HCT116 (cell line): ENCODE measurements around the gene AXIN1. TPM values are rescaled to one million over a fixed set of nuclear protein-coding genes. Genes with fewer than 3 reads are reported as not detected.

Experiments
- ATAC-seq: fragments of 200-7000 bp; cut with Tn5 transposase; 2 replicates; pipeline ENCODE4 v1.9.1; 2020; ENCODE audit warnings: mild to moderate bottlenecking, moderate library complexity
- BruUV-seq: library from RNA; stranded (reverse); fragments of 400-500 nt; replicated peaks from 2 replicates; lab custom pipeline; 2021; lab: Mats Ljungman, UMichigan
- CTCF ChIA-PET: fragments of 300-600 bp; sonication (Branson Sonifier 250); formaldehyde crosslinking; loops from one replicate; lab custom pipeline; 2021; ENCODE audit warnings: antibody characterized with exemption; lab: Charles Lee
- POLR2A ChIA-PET: fragments of 300-600, 350-600 bp; sonication (Branson Sonifier 250); formaldehyde crosslinking; loops from one replicate; lab custom pipeline; 2021; ENCODE audit warnings: antibody characterized with exemption; lab: Charles Lee
- RAD21 ChIA-PET, 2 experiments: fragments of 300-600 bp; sonication (Branson Sonifier 250); formaldehyde crosslinking; loops; one replicate each; lab custom pipeline; 2023; ENCODE audit warnings: low total read pairs in 2 of 2; ENCODE audit not compliant: uncharacterized antibody in 2 of 2, unreplicated experiment in 2 of 2, low non-redundant PET in 1 of 2; lab: Charles Lee
- DNase-seq: peaks from one replicate; pipeline ENCODE4 v3.0.0-alpha.2; 2010; ENCODE audit warnings: low read depth, low spot score
- H2AFZ ChIP-seq: fragments of 200-600 bp; shearing (Covaris generic), sonication (generic); 2 replicates; pipeline ENCODE4 v1.6.1; 2017; ENCODE audit warnings: low read depth, mixed run types, mixed read lengths, antibody characterized with exemption, low read length; ENCODE audit not compliant: poor library complexity, severe bottlenecking
- H3K27ac ChIP-seq: 2 replicates; pipeline ENCODE4 v1.5.1; 2012; ENCODE audit warnings: low read depth, low read length
- H3K27me3 ChIP-seq: fragments of 200-600 bp; sonication (generic); 2 replicates; pipeline ENCODE4 v1.6.1; 2016; ENCODE audit warnings: mixed run types, low read length, mixed read lengths; ENCODE audit not compliant: insufficient read depth
- H3K36me3 ChIP-seq, 2 experiments: fragments of 200-500 bp in 1 of 2; fragments of 200-600 bp in 1 of 2; sonication (Bioruptor generic) in 1 of 2; sonication (generic) in 1 of 2; 2 replicates each; pipeline versions ENCODE4 v1.5.1 to v1.6.1; 2014 to 2016; ENCODE audit warnings: low read length in 2 of 2, inconsistent platforms in 1 of 2, mixed read lengths in 1 of 2, mixed run types in 1 of 2; ENCODE audit not compliant: insufficient read depth in 2 of 2, control insufficient read depth in 1 of 2
- H3K4me1 ChIP-seq, 2 experiments: fragments of 200-600 bp in 1 of 2; sonication (generic) in 1 of 2; 2 replicates each; pipeline versions ENCODE4 v1.5.1 to v1.6.1; 2012 to 2017; ENCODE audit warnings: low read length in 2 of 2, inconsistent platforms in 1 of 2, mild to moderate bottlenecking in 1 of 2, mixed read lengths in 1 of 2, mixed run types in 1 of 2, moderate library complexity in 1 of 2; ENCODE audit not compliant: insufficient read depth in 2 of 2, control insufficient read depth in 1 of 2
- H3K4me2 ChIP-seq: fragments of 200-600 bp; sonication (generic); 2 replicates; pipeline ENCODE4 v1.6.1; 2017; ENCODE audit warnings: mixed run types, low read length, mixed read lengths
- H3K4me3 ChIP-seq, 2 experiments: fragments of 200-600 bp in 1 of 2; sonication (generic) in 1 of 2; replicated peaks in 1 of 2; 2 replicates each; pipeline ENCODE4 v1.5.1; 2011 to 2016; ENCODE audit warnings: low read length in 2 of 2, control low read depth in 1 of 2, low read depth in 1 of 2, mild to moderate bottlenecking in 1 of 2, mixed read lengths in 1 of 2, mixed run types in 1 of 2
- H3K79me2 ChIP-seq: fragments of 200-600 bp; sonication (generic); 2 replicates; pipeline ENCODE4 v1.6.1; 2017; ENCODE audit warnings: mild to moderate bottlenecking, mixed run types, low read length, moderate library complexity, mixed read lengths; ENCODE audit not compliant: insufficient read depth
- H3K9ac ChIP-seq: fragments of 200-600 bp; sonication (generic); 2 replicates; pipeline ENCODE4 v1.6.1; 2016; ENCODE audit warnings: low read length, mixed read lengths
- H3K9me2 ChIP-seq: fragments of 200-600 bp; sonication (generic), shearing (Covaris generic); 2 replicates; pipeline ENCODE4 v1.6.1; 2017; ENCODE audit warnings: mixed run types, mild to moderate bottlenecking, moderate library complexity; ENCODE audit not compliant: insufficient read depth
- H3K9me3 ChIP-seq, 2 experiments: fragments of 200-500 bp in 1 of 2; fragments of 200-600 bp in 1 of 2; sonication (Bioruptor generic) in 1 of 2; sonication (generic) in 1 of 2; 2 replicates each; pipeline ENCODE4 v1.6.1; 2014 to 2017; ENCODE audit warnings: low read length in 2 of 2, mixed read lengths in 2 of 2, inconsistent platforms in 1 of 2, low read depth in 1 of 2, mild to moderate bottlenecking in 1 of 2, mixed run types in 1 of 2, moderate library complexity in 1 of 2; ENCODE audit not compliant: control insufficient read depth in 1 of 2, insufficient read depth in 1 of 2
- H4K20me1 ChIP-seq: fragments of 200-600 bp; sonication (generic), shearing (Covaris generic); 2 replicates; pipeline ENCODE4 v1.6.1; 2017; ENCODE audit warnings: mixed run types, mild to moderate bottlenecking, moderate library complexity; ENCODE audit not compliant: insufficient read depth
- EZH2phosphoT487 ChIP-seq: fragments of 200-600 bp; IDR thresholded peaks from 2 replicates; pipeline ENCODE4 v1.6.1; 2018; ENCODE audit warnings: antibody characterized with exemption, borderline replicate concordance
- FOSL1 ChIP-seq: IDR thresholded peaks from 2 replicates; pipeline ENCODE4 v1.6.1; 2012; ENCODE audit warnings: low read depth
- MAX ChIP-seq: IDR thresholded peaks from 2 replicates; pipeline ENCODE4 v1.6.1; 2012
- POLR2AphosphoS5 ChIP-seq: IDR thresholded peaks from 2 replicates; pipeline ENCODE4 v1.6.1; 2011; ENCODE audit warnings: mild to moderate bottlenecking, low read depth, low read length, moderate library complexity
- RAD21 ChIP-seq: IDR thresholded peaks from 2 replicates; pipeline ENCODE4 v1.6.1; 2012; ENCODE audit warnings: low read depth, mild to moderate bottlenecking
- SIN3A ChIP-seq: IDR thresholded peaks from 2 replicates; pipeline ENCODE4 v1.6.1; 2012; ENCODE audit warnings: low read depth
- TCF7L2 ChIP-seq: IDR thresholded peaks from 2 replicates; pipeline ENCODE4 v1.7.0; 2011; ENCODE audit warnings: borderline replicate concordance, inconsistent platforms; ENCODE audit not compliant: insufficient read depth, insufficient read length; ENCODE audit errors: extremely low read depth
- YY1 ChIP-seq: IDR thresholded peaks from 2 replicates; pipeline ENCODE4 v1.6.1; 2011; ENCODE audit warnings: low read length, low read depth, moderate library complexity, mild to moderate bottlenecking; ENCODE audit not compliant: insufficient replicate concordance; ENCODE audit errors: extremely low read depth
- ZFX ChIP-seq: fragments of 450-650 bp; IDR thresholded peaks from 2 replicates; pipeline ENCODE4 v1.6.1; 2017
- ZNF274 ChIP-seq: fragments of 200-500 bp; sonication (Bioruptor generic); IDR thresholded peaks from 2 replicates; pipeline ENCODE4 v1.6.1; 2014; ENCODE audit warnings: mild to moderate bottlenecking, low read depth, low read length, inconsistent platforms
- intact Hi-C: fragments of 100-400 bp; cut with micrococcal nuclease; formaldehyde crosslinking; loops from 2 replicates; pipeline ENCODE4 v1.10.0; 2022
- total RNA-seq: library from RNA; stranded (reverse); gene quantifications from one replicate; pipeline ENCODE4 v1.2.1, GENCODE V29; 2021; ENCODE audit not compliant: unreplicated experiment
- TF ChIP-seq, protein P1 (sequence below): IDR thresholded peaks from 2 replicates; pipeline ENCODE4 v1.6.1; 2012; ENCODE audit warnings: low read depth
- TF ChIP-seq, protein P2 (sequence below), 3 experiments: fragments of 200-600 bp in 1 of 3; sonication (generic) in 1 of 3; IDR thresholded peaks in 2 of 3; conservative IDR thresholded peaks in 1 of 3; 2 replicates each; pipeline ENCODE4 v1.5.1; 2012 to 2017; ENCODE audit warnings: low read depth in 2 of 3, low read length in 2 of 3, antibody characterized with exemption in 1 of 3, borderline replicate concordance in 1 of 3, control low read depth in 1 of 3, mild to moderate bottlenecking in 1 of 3, mixed read lengths in 1 of 3, mixed run types in 1 of 3, moderate library complexity in 1 of 3; ENCODE audit not compliant: insufficient read depth in 1 of 3
- TF ChIP-seq, protein P3 (sequence below): IDR thresholded peaks from 2 replicates; pipeline ENCODE4 v1.6.1; 2012

Gene AXIN1
- total RNA-seq, 1 experiment from 2014 or later, result 20.2 TPM

GRCh38 chr16:314351-314750, 38.2 kb downstream of the AXIN1 start:
- CTCF ChIA-PET, result no interaction called here
- H4K20me1 ChIP-seq, result no peaks in the 10 kb centered on the region
- peaks cover 19% of the 10 kb centered on the region for H3K79me2 ChIP-seq

GRCh38 chr16:311725-312124, 40.8 kb downstream of the AXIN1 start:
- Histone ChIP-seq H3K27me3 (no peaks in the 10 kb centered on the region), H3K9me3 (no peaks in the 10 kb centered on the region), H3K27ac (no peak overlapping the region), H3K4me3 (no peak overlapping the region), H3K4me1 (no peaks in the 10 kb centered on the region), H3K9ac (no peak overlapping the region), H3K79me2 (no peaks in the 10 kb centered on the region; the same call in none of the 2 replicates), H3K4me2 (no peak overlapping the region), H3K36me3 (no peaks in the 10 kb centered on the region), H3K9me2 (no peaks in the 10 kb centered on the region), H2AFZ (no peak overlapping the region)
- intact Hi-C loops, result no loop called here
- ChIA-PET POLR2A (no interaction called here), RAD21 (no interaction called here), CTCF (no interaction called here)
- ATAC-seq, result no peak
- DNase-seq, result no peak
- BruUV-seq, result no TSS peak
- no peak for TF ChIP-seq SIN3A
- TF ChIP-seq, protein P1, sequence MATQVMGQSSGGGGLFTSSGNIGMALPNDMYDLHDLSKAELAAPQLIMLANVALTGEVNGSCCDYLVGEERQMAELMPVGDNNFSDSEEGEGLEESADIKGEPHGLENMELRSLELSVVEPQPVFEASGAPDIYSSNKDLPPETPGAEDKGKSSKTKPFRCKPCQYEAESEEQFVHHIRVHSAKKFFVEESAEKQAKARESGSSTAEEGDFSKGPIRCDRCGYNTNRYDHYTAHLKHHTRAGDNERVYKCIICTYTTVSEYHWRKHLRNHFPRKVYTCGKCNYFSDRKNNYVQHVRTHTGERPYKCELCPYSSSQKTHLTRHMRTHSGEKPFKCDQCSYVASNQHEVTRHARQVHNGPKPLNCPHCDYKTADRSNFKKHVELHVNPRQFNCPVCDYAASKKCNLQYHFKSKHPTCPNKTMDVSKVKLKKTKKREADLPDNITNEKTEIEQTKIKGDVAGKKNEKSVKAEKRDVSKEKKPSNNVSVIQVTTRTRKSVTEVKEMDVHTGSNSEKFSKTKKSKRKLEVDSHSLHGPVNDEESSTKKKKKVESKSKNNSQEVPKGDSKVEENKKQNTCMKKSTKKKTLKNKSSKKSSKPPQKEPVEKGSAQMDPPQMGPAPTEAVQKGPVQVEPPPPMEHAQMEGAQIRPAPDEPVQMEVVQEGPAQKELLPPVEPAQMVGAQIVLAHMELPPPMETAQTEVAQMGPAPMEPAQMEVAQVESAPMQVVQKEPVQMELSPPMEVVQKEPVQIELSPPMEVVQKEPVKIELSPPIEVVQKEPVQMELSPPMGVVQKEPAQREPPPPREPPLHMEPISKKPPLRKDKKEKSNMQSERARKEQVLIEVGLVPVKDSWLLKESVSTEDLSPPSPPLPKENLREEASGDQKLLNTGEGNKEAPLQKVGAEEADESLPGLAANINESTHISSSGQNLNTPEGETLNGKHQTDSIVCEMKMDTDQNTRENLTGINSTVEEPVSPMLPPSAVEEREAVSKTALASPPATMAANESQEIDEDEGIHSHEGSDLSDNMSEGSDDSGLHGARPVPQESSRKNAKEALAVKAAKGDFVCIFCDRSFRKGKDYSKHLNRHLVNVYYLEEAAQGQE, result no peak
- no peak for TF ChIP-seq YY1
- TF ChIP-seq POLR2AphosphoS5, result no peak
- TF ChIP-seq, protein P2, sequence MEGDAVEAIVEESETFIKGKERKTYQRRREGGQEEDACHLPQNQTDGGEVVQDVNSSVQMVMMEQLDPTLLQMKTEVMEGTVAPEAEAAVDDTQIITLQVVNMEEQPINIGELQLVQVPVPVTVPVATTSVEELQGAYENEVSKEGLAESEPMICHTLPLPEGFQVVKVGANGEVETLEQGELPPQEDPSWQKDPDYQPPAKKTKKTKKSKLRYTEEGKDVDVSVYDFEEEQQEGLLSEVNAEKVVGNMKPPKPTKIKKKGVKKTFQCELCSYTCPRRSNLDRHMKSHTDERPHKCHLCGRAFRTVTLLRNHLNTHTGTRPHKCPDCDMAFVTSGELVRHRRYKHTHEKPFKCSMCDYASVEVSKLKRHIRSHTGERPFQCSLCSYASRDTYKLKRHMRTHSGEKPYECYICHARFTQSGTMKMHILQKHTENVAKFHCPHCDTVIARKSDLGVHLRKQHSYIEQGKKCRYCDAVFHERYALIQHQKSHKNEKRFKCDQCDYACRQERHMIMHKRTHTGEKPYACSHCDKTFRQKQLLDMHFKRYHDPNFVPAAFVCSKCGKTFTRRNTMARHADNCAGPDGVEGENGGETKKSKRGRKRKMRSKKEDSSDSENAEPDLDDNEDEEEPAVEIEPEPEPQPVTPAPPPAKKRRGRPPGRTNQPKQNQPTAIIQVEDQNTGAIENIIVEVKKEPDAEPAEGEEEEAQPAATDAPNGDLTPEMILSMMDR (IDR thresholded peaks at IDR 0.05 in 2 of 3, conservative IDR thresholded peaks at IDR 0.05 in 1 of 3; ENCODE audit: borderline replicate concordance in 1 of 3, insufficient read depth in 1 of 3, low read depth in 2 of 3, low read length in 2 of 3), result no peak
- TF ChIP-seq, all 23 proteins: peak for 0
- H4K20me1 ChIP-seq, result no peaks in the 10 kb centered on the region

More at GRCh38 chr16:314351-314750, 38.2 kb downstream of the AXIN1 start:
- no peak overlapping the region for H3K27ac ChIP-seq
- no peak overlapping the region for H3K4me3 ChIP-seq
- no peak overlapping the region for H3K9ac ChIP-seq
- no peaks in the 10 kb centered on the region for H3K9me3 ChIP-seq
- no peak overlapping the region for H3K4me2 ChIP-seq
- no peak for TF ChIP-seq YY1
- no peak for TF ChIP-seq MAX
- no peak for TF ChIP-seq TCF7L2
- no peak for TF ChIP-seq SIN3A
- no peak for TF ChIP-seq RAD21
- no peak for TF ChIP-seq ZFX
- TF ChIP-seq FOSL1, result no peak
- TF ChIP-seq, protein P3, sequence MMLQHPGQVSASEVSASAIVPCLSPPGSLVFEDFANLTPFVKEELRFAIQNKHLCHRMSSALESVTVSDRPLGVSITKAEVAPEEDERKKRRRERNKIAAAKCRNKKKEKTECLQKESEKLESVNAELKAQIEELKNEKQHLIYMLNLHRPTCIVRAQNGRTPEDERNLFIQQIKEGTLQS, result no peak
- TF ChIP-seq EZH2phosphoT487, result no peak
- no peak for TF ChIP-seq ZNF274
- no peaks in the 10 kb centered on the region for H3K4me1 ChIP-seq
- no peaks in the 10 kb centered on the region for H3K27me3 ChIP-seq
- ChIA-PET RAD21 (no interaction called here), POLR2A (no interaction called here)
- BruUV-seq, result no TSS peak
- ATAC-seq, result no peak
- no peak for DNase-seq
- H3K36me3 ChIP-seq, result no peaks in the 10 kb centered on the region
- intact Hi-C loops, result no loop called here
- no peak overlapping the region for H2AFZ ChIP-seq
- no peaks in the 10 kb centered on the region for H3K9me2 ChIP-seq
